ENCODE results near the gene GPR32.

GPR32 gene

GRCh38 chr19:50793558-50794065 is 23.3 kb downstream of the GPR32 start:
- peak; percentile 26 for DNase-seq
- no peaks in the 10 kb centered on the region for H3K27me3 ChIP-seq (ENCODE audit: insufficient read depth, low read depth, severe bottlenecking)
- H3K27ac ChIP-seq: peak overlapping the region; percentile 16; the same call in 1 of the 2 replicates
- no peaks in the 10 kb centered on the region for H3K9me3 ChIP-seq (ENCODE audit: severe bottlenecking)
- peaks cover 35% of the 10 kb centered on the region for H3K36me3 ChIP-seq
- H3K4me3 ChIP-seq (ENCODE audit: low read depth, low read length): no peak overlapping the region
- no peak for TF ChIP-seq CTCF (IDR thresholded peaks at IDR 0.05; ENCODE audit: low read depth, low read length)

GRCh38 chr19:50794074-50794875 is 24.0 kb downstream of the GPR32 start:
- no peaks in the 10 kb centered on the region for H3K27me3 ChIP-seq (ENCODE audit: insufficient read depth, low read depth, severe bottlenecking)
- no peaks in the 10 kb centered on the region for H3K9me3 ChIP-seq (ENCODE audit: severe bottlenecking)
- peaks cover 42% of the 10 kb centered on the region for H3K36me3 ChIP-seq
- peak overlapping the region; percentile 33 for H3K27ac ChIP-seq
- TF ChIP-seq CTCF (IDR thresholded peaks at IDR 0.05; ENCODE audit: low read depth, low read length): peak; percentile 47
- H3K4me3 ChIP-seq (ENCODE audit: low read depth, low read length): no peak overlapping the region
- DNase-seq: peak; percentile 84

GRCh38 chr19:50794876-50795663 is 24.8 kb downstream of the GPR32 start:
- peak; percentile 46 for TF ChIP-seq CTCF (IDR thresholded peaks at IDR 0.05; ENCODE audit: low read depth, low read length)
- DNase-seq: peak; percentile 60

GRCh38 chr19:50795664-50796073 is 25.4 kb downstream of the GPR32 start:
- no peak for TF ChIP-seq CTCF (IDR thresholded peaks at IDR 0.05; ENCODE audit: low read depth, low read length)
- H3K27ac ChIP-seq: no peak overlapping the region
- DNase-seq: no peak
- H3K36me3 ChIP-seq: peaks cover 53% of the 10 kb centered on the region
- H3K9me3 ChIP-seq (ENCODE audit: severe bottlenecking): no peaks in the 10 kb centered on the region
- H3K4me3 ChIP-seq (ENCODE audit: low read depth, low read length): no peak overlapping the region
- no peaks in the 10 kb centered on the region for H3K27me3 ChIP-seq (ENCODE audit: insufficient read depth, low read depth, severe bottlenecking)

More at GRCh38 chr19:50794876-50795663, 24.8 kb downstream of the GPR32 start:
- Histone ChIP-seq H3K9me3 (ENCODE audit: severe bottlenecking) (no peaks in the 10 kb centered on the region), H3K27ac (peak overlapping the region; percentile 33), H3K4me3 (ENCODE audit: low read depth, low read length) (no peak overlapping the region), H3K27me3 (ENCODE audit: insufficient read depth, low read depth, severe bottlenecking) (no peaks in the 10 kb centered on the region), H3K36me3 (peaks cover 50% of the 10 kb centered on the region)

GRCh38 chr19:50796128-50796633 is 25.9 kb downstream of the GPR32 start:
- Histone ChIP-seq H3K9me3 (ENCODE audit: severe bottlenecking) (no peaks in the 10 kb centered on the region), H3K4me3 (ENCODE audit: low read depth, low read length) (no peak overlapping the region), H3K27me3 (ENCODE audit: insufficient read depth, low read depth, severe bottlenecking) (no peaks in the 10 kb centered on the region), H3K36me3 (peaks cover 58% of the 10 kb centered on the region), H3K27ac (no peak overlapping the region; the same call in 1 of the 2 replicates)
- peak; percentile 28; the same call in 1 of the 2 replicates for TF ChIP-seq CTCF (IDR thresholded peaks at IDR 0.05; ENCODE audit: low read depth, low read length)
- peak; percentile 27 for DNase-seq

Measured in WERI-Rb-1 (cell line).